ENCODE data around the gene KCTD11. TPM values are rescaled to one million over a fixed set of nuclear protein-coding genes. Genes with fewer than 3 reads are reported as not detected.
A peak's percentile ranks its signal among the peaks of the same experiment; 100 is the strongest.

KCTD11 gene
- total and polyA plus RNA-seq, 2 of the 13 experiments (the other 11 are each of a cell fraction or from before 2014, with no cell fraction given): 1.6 to 2.6 TPM

- TF ChIP-seq, protein P1, sequence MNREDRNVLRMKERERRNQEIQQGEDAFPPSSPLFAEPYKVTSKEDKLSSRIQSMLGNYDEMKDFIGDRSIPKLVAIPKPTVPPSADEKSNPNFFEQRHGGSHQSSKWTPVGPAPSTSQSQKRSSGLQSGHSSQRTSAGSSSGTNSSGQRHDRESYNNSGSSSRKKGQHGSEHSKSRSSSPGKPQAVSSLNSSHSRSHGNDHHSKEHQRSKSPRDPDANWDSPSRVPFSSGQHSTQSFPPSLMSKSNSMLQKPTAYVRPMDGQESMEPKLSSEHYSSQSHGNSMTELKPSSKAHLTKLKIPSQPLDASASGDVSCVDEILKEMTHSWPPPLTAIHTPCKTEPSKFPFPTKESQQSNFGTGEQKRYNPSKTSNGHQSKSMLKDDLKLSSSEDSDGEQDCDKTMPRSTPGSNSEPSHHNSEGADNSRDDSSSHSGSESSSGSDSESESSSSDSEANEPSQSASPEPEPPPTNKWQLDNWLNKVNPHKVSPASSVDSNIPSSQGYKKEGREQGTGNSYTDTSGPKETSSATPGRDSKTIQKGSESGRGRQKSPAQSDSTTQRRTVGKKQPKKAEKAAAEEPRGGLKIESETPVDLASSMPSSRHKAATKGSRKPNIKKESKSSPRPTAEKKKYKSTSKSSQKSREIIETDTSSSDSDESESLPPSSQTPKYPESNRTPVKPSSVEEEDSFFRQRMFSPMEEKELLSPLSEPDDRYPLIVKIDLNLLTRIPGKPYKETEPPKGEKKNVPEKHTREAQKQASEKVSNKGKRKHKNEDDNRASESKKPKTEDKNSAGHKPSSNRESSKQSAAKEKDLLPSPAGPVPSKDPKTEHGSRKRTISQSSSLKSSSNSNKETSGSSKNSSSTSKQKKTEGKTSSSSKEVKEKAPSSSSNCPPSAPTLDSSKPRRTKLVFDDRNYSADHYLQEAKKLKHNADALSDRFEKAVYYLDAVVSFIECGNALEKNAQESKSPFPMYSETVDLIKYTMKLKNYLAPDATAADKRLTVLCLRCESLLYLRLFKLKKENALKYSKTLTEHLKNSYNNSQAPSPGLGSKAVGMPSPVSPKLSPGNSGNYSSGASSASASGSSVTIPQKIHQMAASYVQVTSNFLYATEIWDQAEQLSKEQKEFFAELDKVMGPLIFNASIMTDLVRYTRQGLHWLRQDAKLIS (CRISPR knock-in tag; IDR thresholded peaks at IDR 0.05): no peak
- TF ChIP-seq RFXANK (CRISPR knock-in tag; IDR thresholded peaks at IDR 0.05) (no peak), GATAD1 (CRISPR knock-in tag; IDR thresholded peaks at IDR 0.05) (peak; percentile 96), ZNF782 (CRISPR knock-in tag; IDR thresholded peaks at IDR 0.05; ENCODE audit: borderline replicate concordance) (no peak), ZNF143 (CRISPR knock-in tag; IDR thresholded peaks at IDR 0.05) (peak; percentile 75), ZBTB21 (CRISPR knock-in tag; IDR thresholded peaks at IDR 0.05) (peak; percentile 33; the same call in 1 of the 2 replicates), HNF4A (CRISPR knock-in tag; IDR thresholded peaks at IDR 0.05) (no peak; the same call in 1 of the 2 replicates), ZNF709 (CRISPR knock-in tag; IDR thresholded peaks at IDR 0.05) (peak; percentile 77; the same call in 1 of the 2 replicates), PITX1 (CRISPR knock-in tag; IDR thresholded peaks at IDR 0.05) (no peak), DNMT1 (CRISPR knock-in tag; IDR thresholded peaks at IDR 0.05) (0 out of 2 replicates have a peak, but pooled peaks have one; percentile 53), ZNF629 (CRISPR knock-in tag; conservative IDR thresholded peaks at IDR 0.05) (0 out of 2 replicates have a peak, but pooled peaks have one; percentile 36), ZNF800 (CRISPR knock-in tag; IDR thresholded peaks at IDR 0.05) (peak; percentile 46; the same call in 1 of the 2 replicates), SIX4 (CRISPR knock-in tag; IDR thresholded peaks at IDR 0.05) (0 out of 2 replicates have a peak, but pooled peaks have one; percentile 38), ZNF446 (CRISPR knock-in tag; IDR thresholded peaks at IDR 0.05) (peak; percentile 88), FOXM1 (CRISPR knock-in tag; IDR thresholded peaks at IDR 0.05) (no peak), ZNF747 (CRISPR knock-in tag; IDR thresholded peaks at IDR 0.05; ENCODE audit: borderline replicate concordance) (peak; percentile 65)
- TF ChIP-seq, protein P2, sequence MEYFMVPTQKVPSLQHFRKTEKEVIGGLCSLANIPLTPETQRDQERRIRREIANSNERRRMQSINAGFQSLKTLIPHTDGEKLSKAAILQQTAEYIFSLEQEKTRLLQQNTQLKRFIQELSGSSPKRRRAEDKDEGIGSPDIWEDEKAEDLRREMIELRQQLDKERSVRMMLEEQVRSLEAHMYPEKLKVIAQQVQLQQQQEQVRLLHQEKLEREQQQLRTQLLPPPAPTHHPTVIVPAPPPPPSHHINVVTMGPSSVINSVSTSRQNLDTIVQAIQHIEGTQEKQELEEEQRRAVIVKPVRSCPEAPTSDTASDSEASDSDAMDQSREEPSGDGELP (IDR thresholded peaks at IDR 0.05; ENCODE audit: borderline replicate concordance, low read depth): peak; percentile 87; the same call in 1 of the 2 replicates
- TF ChIP-seq, protein P3, sequence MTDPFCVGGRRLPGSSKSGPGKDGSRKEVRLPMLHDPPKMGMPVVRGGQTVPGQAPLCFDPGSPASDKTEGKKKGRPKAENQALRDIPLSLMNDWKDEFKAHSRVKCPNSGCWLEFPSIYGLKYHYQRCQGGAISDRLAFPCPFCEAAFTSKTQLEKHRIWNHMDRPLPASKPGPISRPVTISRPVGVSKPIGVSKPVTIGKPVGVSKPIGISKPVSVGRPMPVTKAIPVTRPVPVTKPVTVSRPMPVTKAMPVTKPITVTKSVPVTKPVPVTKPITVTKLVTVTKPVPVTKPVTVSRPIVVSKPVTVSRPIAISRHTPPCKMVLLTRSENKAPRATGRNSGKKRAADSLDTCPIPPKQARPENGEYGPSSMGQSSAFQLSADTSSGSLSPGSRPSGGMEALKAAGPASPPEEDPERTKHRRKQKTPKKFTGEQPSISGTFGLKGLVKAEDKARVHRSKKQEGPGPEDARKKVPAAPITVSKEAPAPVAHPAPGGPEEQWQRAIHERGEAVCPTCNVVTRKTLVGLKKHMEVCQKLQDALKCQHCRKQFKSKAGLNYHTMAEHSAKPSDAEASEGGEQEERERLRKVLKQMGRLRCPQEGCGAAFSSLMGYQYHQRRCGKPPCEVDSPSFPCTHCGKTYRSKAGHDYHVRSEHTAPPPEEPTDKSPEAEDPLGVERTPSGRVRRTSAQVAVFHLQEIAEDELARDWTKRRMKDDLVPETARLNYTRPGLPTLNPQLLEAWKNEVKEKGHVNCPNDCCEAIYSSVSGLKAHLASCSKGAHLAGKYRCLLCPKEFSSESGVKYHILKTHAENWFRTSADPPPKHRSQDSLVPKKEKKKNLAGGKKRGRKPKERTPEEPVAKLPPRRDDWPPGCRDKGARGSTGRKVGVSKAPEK (CRISPR knock-in tag; IDR thresholded peaks at IDR 0.05; ENCODE audit: borderline replicate concordance): no peak
- TF ChIP-seq, protein P4, sequence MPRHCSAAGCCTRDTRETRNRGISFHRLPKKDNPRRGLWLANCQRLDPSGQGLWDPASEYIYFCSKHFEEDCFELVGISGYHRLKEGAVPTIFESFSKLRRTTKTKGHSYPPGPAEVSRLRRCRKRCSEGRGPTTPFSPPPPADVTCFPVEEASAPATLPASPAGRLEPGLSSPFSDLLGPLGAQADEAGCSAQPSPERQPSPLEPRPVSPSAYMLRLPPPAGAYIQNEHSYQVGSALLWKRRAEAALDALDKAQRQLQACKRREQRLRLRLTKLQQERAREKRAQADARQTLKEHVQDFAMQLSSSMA (CRISPR knock-in tag; IDR thresholded peaks at IDR 0.05): peak; percentile 65
Observed at GRCh38 chr17:7314719-7315569, 37.0 kb upstream of the KCTD11 start, which contains the start of gene GPS2 (continued).
